KOPT-K1 (cell line): Measurements from ENCODE around the gene RNFT2.

Experiments used
- H3K27ac ChIP-seq: fragments of 200-600 bp; sonication (generic); 2 replicates; pipeline ENCODE4 v1.5.1; 2016; ENCODE audit warnings: antibody characterized with exemption, mild to moderate bottlenecking, low read depth, low read length; ENCODE audit not compliant: poor library complexity, severe bottlenecking
- H3K36me3 ChIP-seq: fragments of 200-600 bp; sonication (generic); 2 replicates; pipeline ENCODE4 v1.5.1; 2017; ENCODE audit warnings: antibody characterized with exemption, mild to moderate bottlenecking, low read length, moderate library complexity; ENCODE audit not compliant: insufficient read depth
- H3K9me3 ChIP-seq: fragments of 200-600 bp; sonication (generic); 2 replicates; pipeline ENCODE4 v1.5.1; 2017; ENCODE audit warnings: antibody characterized with exemption, low read length, mild to moderate bottlenecking; ENCODE audit not compliant: insufficient read depth, poor library complexity, severe bottlenecking

Gene RNFT2

DNA sequence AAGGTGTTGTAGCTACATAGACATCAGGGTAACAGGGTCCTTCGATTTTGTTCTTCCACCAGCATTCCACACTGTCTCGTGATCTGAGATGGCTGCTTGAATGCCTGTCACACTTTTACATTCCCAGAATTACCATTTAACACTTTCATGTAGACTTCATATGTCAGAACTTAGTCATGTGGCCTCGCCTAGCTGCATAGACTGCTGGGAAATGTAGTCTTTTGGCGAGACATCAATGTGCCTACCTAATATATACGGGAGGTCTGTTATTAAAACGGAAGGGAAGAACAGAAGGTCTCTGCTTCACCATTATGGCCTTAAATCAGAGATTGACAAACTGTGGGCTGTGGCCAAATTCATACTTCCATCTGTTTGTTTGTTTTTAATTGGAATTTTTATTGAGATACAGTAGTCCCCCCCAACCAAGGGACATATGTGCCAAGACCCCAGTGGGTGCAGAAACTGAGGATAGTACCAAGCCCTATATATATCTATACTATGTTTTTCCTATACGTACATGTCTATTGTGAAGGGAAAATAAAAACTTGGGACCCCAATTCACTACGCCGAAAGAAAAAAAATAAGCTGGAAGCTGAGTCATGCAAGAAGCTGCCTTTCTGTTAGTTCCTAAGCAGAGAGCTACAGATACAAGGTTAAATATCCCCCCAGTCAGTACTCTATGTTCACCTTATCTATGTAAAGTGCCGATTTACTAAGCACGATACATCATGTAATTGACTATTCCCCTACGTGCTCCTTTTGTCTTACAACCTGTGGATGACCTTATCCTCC is 154.4 kb downstream of the RNFT2 start:
- peaks cover 11% of the 10 kb centered on the region for H3K9me3 ChIP-seq
- H3K36me3 ChIP-seq: no peaks in the 10 kb centered on the region
- H3K27ac ChIP-seq: no peak overlapping the region

- Histone ChIP-seq H3K9me3 (peaks cover 11% of the 10 kb centered on the region), H3K27ac (no peak overlapping the region), H3K36me3 (no peaks in the 10 kb centered on the region)
Observed at GRCh38 chr12:116894913-116895312, 156.8 kb downstream of the RNFT2 start.

GRCh38 chr12:116896411-116896924 is 158.4 kb downstream of the RNFT2 start:
- Histone ChIP-seq H3K36me3 (no peaks in the 10 kb centered on the region), H3K9me3 (no peaks in the 10 kb centered on the region), H3K27ac (no peak overlapping the region)

DNA sequence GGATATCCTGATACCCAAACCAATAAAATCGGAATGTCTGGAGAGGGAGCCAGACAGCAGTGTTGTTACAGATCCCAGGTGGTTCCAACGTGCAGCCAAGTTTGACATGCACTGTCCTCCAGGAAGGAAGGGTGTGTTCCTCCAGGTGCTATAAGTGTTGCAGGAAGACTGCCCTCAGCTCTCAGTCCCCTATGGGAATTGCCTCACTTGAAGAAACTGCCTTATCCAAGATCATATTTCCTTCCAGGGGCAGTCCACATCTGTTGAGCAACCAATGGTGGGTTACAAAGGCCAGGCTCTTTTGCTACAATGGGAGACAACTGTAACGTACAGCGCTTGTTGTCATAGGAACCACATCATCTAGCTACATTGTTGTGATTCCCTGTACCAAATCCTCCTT is 159.4 kb downstream of the RNFT2 start:
- Histone ChIP-seq H3K9me3 (no peaks in the 10 kb centered on the region), H3K36me3 (no peaks in the 10 kb centered on the region), H3K27ac (no peak overlapping the region)

DNA sequence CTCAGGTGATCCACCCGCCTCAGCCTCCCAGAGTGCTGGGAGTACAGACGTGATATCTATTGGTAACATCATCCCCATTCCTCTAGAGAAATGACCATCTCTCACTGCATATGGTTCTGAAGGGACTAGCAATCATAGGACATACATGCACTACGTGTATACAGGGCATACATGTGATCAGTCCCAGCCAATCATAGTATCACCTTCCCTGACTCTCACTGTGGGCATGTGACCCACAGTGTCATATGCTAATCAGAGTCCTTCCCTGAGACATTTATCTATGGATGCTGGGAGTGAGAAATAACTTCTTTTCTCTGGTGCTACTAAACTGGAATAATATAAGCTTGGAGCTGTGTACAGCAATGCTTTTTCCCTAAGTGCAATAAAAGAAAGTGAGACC is 160.6 kb downstream of the RNFT2 start:
- Histone ChIP-seq H3K36me3 (no peaks in the 10 kb centered on the region), H3K27ac (no peak overlapping the region), H3K9me3 (no peaks in the 10 kb centered on the region)

DNA sequence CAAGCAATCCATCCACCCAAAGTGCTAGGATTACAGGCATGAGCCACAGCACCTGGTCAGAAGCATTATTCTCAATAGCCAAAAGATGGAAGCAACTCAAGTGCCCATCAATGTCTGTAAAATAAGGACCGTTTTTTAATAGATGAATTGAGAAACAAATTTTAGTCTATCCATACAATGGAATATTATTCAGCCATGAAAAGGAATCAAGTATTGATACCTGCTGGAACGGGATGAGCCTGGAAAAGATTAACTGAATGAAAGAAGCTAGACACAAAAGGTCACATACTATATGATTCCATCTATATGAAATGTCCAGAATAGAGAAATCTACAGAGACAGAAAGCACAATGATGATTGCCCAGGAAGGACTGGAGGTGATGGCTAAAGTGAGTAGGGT is 163.5 kb downstream of the RNFT2 start:
- no peaks in the 10 kb centered on the region for H3K9me3 ChIP-seq
- H3K36me3 ChIP-seq: no peaks in the 10 kb centered on the region
- no peak overlapping the region for H3K27ac ChIP-seq
